Retinal pigment epithelial cell (primary cell): Measurements from ENCODE around the gene PSPC1.
"Not testable (repeated sequence)": the region's sequence is repeated elsewhere in the genome, so short reads cannot be mapped to it uniquely, and the experiment has no call there.

ENCODE experiments used
- DNase-seq: peaks from one replicate; pipeline ENCODE4 v3.0.0-alpha.2; 2010; ENCODE audit warnings: low read depth
- H3K4me3 ChIP-seq: 2 replicates; pipeline ENCODE4 v1.5.1; 2011; ENCODE audit warnings: mild to moderate bottlenecking, low read length, control low read depth, moderate library complexity
- TF ChIP-seq, protein P1 (sequence below): conservative IDR thresholded peaks from 2 replicates; pipeline ENCODE4 v1.5.1; 2011; ENCODE audit warnings: low read depth, low read length, control low read depth, inconsistent platforms

The PSPC1 gene

DNA sequence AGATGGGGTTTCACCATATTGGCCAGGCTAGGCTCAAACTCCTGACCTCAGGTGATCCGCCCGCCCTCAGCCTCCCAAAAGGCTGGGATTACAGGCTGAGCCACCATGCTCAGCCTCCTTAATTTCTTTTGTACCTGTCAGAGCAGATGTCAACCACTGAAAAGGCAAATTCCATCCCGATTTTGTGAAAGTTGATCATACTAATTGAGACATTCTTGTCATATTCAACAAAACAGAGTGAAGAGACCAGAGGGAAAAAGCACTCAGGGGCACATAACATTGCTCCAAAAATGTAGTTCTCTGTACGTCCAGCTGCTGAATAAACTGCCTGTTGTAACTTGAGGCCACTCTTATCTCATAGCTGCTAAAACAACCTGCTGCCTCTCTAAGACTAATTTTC is 27.4 kb upstream of the PSPC1 start:
- no peak for DNase-seq
- TF ChIP-seq, protein P1, sequence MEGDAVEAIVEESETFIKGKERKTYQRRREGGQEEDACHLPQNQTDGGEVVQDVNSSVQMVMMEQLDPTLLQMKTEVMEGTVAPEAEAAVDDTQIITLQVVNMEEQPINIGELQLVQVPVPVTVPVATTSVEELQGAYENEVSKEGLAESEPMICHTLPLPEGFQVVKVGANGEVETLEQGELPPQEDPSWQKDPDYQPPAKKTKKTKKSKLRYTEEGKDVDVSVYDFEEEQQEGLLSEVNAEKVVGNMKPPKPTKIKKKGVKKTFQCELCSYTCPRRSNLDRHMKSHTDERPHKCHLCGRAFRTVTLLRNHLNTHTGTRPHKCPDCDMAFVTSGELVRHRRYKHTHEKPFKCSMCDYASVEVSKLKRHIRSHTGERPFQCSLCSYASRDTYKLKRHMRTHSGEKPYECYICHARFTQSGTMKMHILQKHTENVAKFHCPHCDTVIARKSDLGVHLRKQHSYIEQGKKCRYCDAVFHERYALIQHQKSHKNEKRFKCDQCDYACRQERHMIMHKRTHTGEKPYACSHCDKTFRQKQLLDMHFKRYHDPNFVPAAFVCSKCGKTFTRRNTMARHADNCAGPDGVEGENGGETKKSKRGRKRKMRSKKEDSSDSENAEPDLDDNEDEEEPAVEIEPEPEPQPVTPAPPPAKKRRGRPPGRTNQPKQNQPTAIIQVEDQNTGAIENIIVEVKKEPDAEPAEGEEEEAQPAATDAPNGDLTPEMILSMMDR: no peak
- H3K4me3 ChIP-seq: no peak overlapping the region

- no peak for DNase-seq
- H3K4me3 ChIP-seq: no peak overlapping the region
- TF ChIP-seq, protein P1: no peak
Measured at GRCh38 chr13:19805765-19806164, 23.0 kb upstream of the PSPC1 start.

- DNase-seq: no peak
- TF ChIP-seq, protein P1: no peak
- H3K4me3 ChIP-seq: no peak overlapping the region
Measured at GRCh38 chr13:19795956-19796355, 13.2 kb upstream of the PSPC1 start.

- TF ChIP-seq, protein P1: no peak
- no peak for DNase-seq
- H3K4me3 ChIP-seq: no peak overlapping the region
Measured at GRCh38 chr13:19794631-19795030, 11.9 kb upstream of the PSPC1 start.

DNA sequence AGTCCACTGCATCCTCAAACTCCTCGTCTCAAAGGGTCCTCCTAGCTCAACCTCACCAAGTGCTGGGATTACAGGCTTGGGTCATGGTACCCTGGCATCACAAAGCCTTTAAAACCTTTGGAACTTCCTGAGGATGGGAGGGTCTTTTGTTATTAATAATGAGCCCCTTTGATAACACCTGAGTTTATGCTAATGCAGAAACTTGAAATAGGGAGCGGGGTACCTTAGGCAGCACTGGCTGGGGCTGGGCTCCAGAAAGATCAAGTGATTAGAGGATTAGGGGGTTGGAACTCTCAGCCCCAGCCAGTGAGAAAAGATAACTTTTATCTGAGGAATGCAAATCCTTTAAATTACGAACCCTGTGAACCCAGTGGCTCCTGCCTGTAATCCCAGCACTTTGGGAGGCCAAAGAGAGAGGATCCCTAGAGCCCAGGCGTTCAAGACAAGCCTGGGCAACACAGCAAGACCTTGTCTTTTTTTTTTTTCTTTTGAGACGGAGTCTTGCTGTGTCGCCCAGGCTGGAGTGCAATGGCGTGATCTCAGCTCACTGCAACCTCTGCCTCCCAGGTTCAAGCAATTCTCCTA is 9.3 kb upstream of the PSPC1 start:
- H3K4me3 ChIP-seq: no peak overlapping the region
- TF ChIP-seq, protein P1: no peak
- no peak for DNase-seq

DNA sequence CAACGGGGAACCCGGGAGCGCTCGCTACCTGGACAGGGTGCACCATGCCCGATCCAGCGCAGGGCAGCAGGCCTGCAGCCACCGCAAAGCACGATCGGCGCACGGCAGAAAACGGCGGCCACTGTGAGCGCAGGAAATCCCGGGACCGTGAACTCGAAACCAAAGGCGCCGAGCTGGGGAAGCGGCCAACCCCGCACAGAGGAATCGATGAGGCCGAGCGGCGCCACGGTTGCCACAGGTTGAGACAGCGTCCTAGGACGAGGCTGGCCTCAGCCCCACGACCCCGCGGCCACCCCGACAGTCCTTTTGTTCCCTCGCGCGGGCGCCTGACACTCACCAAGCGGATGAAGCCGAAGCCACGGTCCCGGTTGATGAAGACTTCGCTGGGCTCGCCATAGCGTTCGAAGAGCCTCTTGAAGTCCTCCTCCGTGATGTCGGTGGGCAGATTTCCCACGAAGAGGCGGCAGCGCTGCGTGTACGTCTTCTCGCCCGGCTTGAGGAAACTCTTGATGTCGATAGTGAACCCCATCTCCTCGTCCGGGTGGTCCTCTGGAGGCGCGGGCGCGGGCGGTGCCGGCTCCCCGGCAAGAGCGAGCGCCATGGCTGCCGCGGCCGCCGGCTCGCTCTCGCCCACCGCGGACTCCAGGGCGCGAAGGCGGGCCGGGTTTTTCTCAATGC is 557 bp downstream of the PSPC1 start:
- no peak for DNase-seq
- TF ChIP-seq, protein P1: no peak
- H3K4me3 ChIP-seq: peak overlapping the region; percentile 98

GRCh38 chr13:19781526-19781925 is 1.2 kb downstream of the PSPC1 start:
- TF ChIP-seq, protein P1: no peak
- H3K4me3 ChIP-seq: peak overlapping the region; percentile 98
- no peak for DNase-seq

GRCh38 chr13:19780753-19781418 is 1.9 kb downstream of the PSPC1 start:
- not testable (repeated sequence) for DNase-seq
- peak overlapping the region; percentile 98 for H3K4me3 ChIP-seq
